NT2/D1 (cell line): ENCODE results near the gene C8A.

ENCODE experiments used
- SUZ12 ChIP-seq: IDR thresholded peaks from 2 replicates; pipeline ENCODE4 v1.6.1; 2011; ENCODE audit not compliant: insufficient read length, insufficient read depth; ENCODE audit errors: extremely low read depth
- YY1 ChIP-seq: IDR thresholded peaks from 2 replicates; pipeline ENCODE4 v1.6.1; 2011; ENCODE audit not compliant: insufficient read length, insufficient read depth
- ZNF274 ChIP-seq: IDR thresholded peaks from 2 replicates; pipeline ENCODE4 v1.6.1; 2011; ENCODE audit warnings: mild to moderate bottlenecking, low read depth, low read length

- TF ChIP-seq ZNF274 (no peak), YY1 (no peak), SUZ12 (no peak)
These were observed 109.1 kb downstream of the C8A start for GRCh38 chr1:56963667-56964066.
